Fibroblast of the aortic adventitia (primary cell): Measurements from ENCODE around the gene SNCA. TPM values are rescaled to one million over a fixed set of nuclear protein-coding genes. Genes with fewer than 3 reads are reported as not detected.

ENCODE experiments used
- DNase-seq: peaks from one replicate; pipeline ENCODE4 v3.0.0-alpha.2; 2010; ENCODE audit warnings: low read depth
- H3K4me3 ChIP-seq: 2 replicates; pipeline ENCODE4 v1.5.1; 2011; ENCODE audit warnings: low read depth, mild to moderate bottlenecking, control low read depth, low read length, moderate library complexity
- total RNA-seq: library from RNA; depleted of rRNA; stranded (reverse); fragments of >200 nt; gene quantifications from 2 replicates; pipeline ENCODE4 v1.2.3, GENCODE V29; 2012; ENCODE audit warnings: low replicate concordance
- TF ChIP-seq, protein P1 (sequence below): IDR thresholded peaks from 2 replicates; pipeline ENCODE4 v1.5.1; 2011; ENCODE audit warnings: mild to moderate bottlenecking, low read length, control low read depth, inconsistent platforms; ENCODE audit not compliant: insufficient read depth

SNCA gene
- total RNA-seq, 1 donor: 2.3 TPM

DNA sequence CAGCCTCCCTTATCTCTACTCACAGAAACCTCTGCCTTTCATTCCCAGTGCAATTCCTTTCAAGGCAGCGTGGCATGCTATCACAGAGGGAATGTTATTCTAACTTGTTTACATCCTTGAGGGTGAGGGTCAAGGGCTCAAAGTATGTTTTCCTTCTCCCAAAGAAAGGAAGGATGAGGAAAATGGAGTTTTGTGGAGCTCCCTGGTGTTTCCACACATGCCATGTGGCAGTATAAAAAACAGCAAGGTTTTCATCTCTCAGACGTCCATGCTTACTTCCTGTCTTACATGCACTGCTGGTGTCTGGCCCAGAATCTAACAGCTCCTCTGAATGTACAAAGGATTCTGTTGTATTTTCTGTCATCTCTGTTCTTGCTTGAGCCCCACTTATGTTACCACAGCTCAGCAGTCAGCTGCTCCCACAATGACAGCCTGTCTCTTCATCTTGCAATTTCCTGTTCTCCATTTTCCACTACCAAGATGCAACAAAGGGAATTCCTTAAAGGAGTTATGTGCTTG, 128.0 kb downstream of the SNCA start:
- TF ChIP-seq, protein P1, sequence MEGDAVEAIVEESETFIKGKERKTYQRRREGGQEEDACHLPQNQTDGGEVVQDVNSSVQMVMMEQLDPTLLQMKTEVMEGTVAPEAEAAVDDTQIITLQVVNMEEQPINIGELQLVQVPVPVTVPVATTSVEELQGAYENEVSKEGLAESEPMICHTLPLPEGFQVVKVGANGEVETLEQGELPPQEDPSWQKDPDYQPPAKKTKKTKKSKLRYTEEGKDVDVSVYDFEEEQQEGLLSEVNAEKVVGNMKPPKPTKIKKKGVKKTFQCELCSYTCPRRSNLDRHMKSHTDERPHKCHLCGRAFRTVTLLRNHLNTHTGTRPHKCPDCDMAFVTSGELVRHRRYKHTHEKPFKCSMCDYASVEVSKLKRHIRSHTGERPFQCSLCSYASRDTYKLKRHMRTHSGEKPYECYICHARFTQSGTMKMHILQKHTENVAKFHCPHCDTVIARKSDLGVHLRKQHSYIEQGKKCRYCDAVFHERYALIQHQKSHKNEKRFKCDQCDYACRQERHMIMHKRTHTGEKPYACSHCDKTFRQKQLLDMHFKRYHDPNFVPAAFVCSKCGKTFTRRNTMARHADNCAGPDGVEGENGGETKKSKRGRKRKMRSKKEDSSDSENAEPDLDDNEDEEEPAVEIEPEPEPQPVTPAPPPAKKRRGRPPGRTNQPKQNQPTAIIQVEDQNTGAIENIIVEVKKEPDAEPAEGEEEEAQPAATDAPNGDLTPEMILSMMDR: no peak
- no peak overlapping the region for H3K4me3 ChIP-seq
- DNase-seq: peak; percentile 10

DNA sequence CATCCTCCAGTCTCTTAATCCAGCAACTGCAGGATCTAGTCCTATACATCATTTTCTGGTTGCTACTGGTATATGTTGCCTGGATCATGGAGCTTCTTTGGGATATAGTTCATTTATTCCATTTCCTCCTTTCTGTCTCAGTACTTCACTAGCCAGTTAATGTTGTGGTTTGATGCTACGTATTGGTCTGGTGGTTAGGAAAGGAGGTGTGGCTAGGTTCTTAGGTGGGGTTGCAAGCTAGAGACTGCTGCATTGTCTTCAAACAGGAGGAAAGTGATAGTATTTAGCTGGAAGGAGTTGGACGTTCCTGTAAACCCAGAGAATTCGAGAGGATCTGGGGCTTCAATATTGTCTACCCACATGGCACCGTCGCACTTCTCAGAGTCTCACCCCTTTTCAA, 129.5 kb downstream of the SNCA start:
- no peak for DNase-seq
- TF ChIP-seq, protein P1: no peak
- H3K4me3 ChIP-seq: no peak overlapping the region

DNA sequence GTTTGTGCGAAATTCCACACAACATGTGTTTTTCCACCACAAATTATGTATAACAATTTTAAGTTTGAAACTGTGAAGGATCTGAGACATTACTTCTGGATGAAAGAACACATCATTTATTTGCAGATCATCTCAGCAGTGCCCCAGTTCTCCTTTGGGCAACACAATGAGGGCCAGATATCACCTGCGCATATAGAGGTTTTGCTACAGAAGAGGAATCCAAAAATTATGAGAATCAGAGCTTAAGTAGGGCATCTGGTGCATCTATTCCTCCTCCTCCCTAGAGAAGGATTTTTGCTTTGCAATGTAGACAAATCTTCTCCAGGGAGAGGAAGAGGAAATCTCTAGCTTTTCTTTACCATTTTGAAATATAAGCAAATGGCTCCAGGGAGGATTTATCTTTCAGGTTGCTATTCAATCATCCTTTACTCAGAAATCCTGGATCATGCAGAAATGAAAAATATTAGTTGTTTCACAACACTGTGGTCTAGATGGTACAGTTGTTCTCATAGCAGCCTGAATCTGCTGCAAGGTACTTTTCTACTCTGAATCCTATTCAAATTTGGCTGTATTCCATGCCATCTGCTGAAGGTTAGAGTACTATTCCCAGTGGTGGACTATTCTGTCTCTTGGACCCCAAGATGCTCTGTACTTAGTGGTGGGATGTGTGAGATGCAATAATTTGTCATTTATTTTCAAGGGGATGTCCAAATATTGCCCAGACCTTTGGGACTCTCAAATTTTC, 132.1 kb downstream of the SNCA start:
- no peak for DNase-seq
- TF ChIP-seq, protein P1: no peak
- no peak overlapping the region for H3K4me3 ChIP-seq

DNA sequence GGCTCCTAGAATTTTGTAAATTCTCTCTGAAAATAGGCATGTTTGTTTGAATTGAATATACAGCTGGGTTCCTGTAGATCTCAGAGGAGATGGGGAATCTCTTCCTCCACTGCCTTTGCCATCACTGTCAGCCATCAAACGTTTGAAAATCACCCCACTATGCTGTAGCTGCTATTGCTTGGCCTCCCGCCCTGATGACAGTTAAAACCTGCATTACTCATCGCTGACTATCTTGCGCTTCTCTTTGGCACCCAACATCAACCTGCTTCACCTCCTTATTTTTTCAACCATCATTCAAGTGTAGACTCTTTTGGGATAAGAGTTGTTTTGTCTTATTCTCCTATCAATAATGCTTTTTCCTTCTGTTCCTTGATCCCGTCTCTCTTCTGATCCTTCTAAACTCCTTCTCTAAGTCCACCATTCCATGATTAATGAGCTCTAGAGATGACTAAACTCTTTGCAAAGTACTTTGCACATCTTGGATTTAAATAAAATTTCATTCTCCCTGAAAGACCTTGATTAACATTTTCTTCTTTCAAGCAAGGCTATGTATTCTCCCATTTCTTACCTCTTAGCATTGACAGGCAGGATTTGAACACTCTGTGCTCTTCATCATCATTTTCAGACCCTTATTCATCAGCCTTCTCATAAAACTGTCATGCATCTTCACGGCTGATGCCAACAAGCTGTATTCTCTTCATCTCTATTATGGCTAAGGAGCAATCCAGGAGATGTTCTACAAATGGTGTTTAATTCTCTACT, 133.0 kb downstream of the SNCA start:
- TF ChIP-seq, protein P1: no peak
- no peak overlapping the region for H3K4me3 ChIP-seq

DNA sequence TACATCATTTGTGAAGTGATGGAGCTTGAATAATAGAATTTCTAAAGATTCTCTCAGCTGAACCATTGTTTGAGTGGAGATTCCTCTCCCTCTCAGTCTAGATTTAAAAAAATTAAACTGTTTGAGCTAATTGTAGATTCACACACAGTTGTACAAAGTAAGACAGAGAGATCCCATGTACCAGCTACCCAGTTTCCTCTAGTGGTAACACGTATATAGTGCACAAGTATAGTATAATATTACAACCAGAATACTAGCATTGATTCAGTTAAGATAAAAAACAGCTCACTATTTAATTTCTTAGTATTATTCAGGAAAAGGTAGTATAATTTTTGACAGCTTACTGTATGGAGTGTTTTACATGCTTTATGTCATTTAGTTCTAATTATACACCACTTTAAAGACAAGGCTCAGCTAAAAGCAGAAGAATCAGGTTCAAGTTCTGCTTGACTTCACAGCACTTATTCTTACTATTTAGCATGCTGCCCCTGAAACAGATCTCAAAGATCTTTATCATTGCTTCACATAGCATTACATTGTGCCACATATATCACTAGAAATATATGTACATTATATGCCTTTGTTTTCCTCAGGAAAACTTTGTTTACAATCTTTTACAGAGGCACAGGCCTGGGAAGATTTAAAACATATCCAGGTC, 136.1 kb downstream of the SNCA start:
- TF ChIP-seq, protein P1: no peak
- DNase-seq: no peak
- no peak overlapping the region for H3K4me3 ChIP-seq

More for the DNA sequence above, 133.0 kb downstream of the SNCA start:
- DNase-seq: no peak

DNA sequence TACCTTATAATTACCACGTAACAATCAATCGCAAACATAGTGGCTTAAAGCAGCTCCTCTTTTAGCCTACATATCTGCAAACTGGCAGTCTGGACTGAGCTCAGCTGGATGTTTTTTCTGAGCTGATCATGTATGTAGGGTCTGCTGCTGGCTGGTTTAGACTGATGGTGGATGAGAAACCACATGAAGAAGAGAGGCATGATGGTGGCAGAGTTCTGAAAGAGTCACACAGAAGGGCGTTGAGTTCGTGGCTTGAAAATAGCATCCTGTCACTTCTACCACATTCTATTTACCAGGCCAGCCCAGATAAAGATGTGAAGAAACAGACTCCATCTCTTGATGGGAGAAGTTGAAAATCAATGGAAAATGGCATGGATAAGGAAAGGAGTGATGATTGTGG, 151.3 kb downstream of the SNCA start:
- no peak overlapping the region for H3K4me3 ChIP-seq
- TF ChIP-seq, protein P1: no peak
- DNase-seq: no peak
